IPS DF 4.7 (cell line): ENCODE measurements around the gene TCEA2.

Source experiments
- DNase-seq: peaks from one replicate; pipeline ENCODE4 v3.0.0-alpha.2; 2013; ENCODE audit warnings: low spot score; ENCODE audit errors: extremely low read depth

TCEA2 gene

DNA sequence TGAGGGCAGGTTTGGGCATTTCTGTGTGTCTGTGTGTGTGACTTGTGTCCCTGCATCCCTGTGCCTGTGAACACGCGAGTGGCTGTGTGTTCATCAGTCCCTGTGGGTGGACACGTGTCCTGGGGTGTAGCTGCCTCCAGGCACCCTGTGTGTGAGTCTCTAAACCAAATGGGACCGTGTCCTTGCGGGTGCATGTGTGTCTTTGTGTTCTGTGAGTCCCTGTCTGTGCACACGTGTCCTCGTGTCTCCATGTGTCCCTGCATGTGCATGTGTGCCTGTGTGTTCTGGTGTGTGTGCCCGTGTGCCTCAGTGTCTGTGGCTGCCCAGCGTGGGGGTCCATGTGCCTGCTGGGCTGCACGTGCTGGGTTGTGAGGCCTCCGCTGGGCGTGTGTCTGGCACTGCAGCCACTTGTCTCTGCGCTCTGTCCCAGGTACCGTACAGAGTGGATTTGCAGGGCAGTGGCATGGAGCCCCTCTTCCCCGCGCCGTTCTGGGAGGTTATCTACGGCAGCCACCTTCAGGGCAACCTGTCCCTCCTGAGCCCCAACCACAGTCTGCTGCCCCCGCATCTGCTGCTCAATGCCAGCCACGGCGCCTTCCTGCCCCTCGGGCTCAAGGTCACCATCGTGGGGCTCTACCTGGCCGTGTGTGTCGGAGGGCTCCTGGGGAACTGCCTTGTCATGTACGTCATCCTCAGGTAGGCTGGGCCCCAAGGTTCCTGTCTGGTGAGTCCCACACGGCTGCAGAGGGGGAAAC lies 29.4 kb downstream of the TCEA2 start:
- no peak for DNase-seq

DNA sequence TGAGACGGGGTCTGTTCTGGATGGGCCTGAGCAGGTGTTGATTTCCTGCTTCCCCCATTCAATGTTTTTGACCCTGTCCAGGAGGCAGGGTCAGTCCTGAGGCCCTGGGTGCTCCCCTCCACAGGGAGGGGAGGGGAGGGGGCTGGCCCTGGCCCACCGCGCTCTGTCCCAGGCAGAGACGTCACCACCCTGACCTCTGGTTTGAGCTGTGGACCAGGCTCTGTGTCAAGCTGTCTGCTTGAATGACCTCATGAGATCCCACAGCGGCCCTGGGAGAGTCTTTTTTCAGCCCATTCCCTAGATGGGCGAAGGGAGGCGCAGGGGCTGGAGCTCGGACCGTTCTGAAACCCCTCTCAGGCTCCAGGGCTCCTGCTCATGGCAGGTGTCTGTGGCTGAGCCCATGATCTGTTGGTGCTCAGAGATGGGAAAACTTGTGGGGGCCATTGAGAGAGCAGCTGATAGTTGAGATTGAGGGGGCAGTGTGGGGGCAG lies 30.1 kb downstream of the TCEA2 start:
- DNase-seq: no peak

DNA sequence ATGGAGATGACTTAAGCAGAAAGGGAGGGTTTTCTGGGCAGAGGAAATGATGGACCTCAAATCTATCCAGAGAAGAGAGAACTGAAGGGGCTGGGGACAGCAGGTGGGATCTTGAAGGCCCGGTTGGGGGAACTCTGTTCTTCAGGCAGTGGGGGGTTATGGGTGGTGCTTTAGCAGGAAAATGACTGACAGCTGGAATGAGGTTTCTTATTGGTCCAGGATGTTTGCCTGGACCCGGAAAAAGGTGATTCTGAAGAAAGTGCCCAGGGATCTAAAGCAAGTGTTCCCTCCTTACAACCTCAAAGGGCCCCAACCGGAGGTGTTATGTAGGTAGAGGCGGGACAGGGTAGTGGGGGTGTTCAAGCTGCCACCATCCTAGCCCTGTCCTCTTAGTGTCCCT lies 32.5 kb downstream of the TCEA2 start:
- DNase-seq: no peak

DNA sequence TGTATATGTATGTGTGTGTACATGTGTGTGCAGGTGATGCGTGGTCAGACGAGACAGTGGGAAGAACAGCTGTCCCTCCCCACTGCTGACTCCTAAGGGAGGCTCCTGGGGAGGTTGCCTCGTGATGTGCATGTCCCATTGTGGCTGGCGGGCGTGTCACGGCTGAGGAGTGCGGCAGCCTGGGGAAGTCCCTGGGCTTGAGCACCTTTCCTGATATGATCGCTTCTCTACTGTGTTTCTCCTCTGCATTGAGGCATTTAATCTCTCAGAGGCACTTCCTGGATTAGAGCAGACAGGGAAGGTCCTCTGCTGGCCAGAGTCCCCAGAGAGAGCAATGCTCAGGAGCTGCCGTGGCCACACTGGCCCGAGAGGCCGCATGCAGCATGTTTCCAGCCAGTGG lies 32.9 kb downstream of the TCEA2 start:
- no peak for DNase-seq

DNA sequence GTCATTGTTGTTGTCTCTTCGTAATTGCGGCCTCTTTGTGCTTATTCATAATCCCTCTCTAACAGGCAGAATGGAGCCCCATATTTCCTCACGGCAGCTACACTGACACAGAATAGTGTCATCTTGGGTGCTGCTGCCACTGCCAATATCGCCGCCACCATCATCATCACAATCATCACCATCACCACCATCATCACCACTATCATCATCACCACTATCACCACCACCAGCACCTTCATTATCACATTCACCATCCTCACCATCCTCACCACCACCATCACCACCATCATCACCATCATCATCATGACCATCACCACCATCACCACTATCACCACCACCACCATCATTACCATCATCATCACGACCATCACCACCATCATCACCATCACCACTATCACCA lies 33.5 kb downstream of the TCEA2 start:
- DNase-seq: no peak

DNA sequence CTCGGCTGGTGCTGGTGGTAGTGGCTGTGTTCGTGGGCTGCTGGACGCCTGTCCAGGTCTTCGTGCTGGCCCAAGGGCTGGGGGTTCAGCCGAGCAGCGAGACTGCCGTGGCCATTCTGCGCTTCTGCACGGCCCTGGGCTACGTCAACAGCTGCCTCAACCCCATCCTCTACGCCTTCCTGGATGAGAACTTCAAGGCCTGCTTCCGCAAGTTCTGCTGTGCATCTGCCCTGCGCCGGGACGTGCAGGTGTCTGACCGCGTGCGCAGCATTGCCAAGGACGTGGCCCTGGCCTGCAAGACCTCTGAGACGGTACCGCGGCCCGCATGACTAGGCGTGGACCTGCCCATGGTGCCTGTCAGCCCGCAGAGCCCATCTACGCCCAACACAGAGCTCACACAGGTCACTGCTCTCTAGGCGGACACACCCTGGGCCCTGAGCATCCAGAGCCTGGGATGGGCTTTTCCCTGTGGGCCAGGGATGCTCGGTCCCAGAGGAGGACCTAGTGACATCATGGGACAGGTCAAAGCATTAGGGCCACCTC lies 35.5 kb downstream of the TCEA2 start:
- DNase-seq: no peak

DNA sequence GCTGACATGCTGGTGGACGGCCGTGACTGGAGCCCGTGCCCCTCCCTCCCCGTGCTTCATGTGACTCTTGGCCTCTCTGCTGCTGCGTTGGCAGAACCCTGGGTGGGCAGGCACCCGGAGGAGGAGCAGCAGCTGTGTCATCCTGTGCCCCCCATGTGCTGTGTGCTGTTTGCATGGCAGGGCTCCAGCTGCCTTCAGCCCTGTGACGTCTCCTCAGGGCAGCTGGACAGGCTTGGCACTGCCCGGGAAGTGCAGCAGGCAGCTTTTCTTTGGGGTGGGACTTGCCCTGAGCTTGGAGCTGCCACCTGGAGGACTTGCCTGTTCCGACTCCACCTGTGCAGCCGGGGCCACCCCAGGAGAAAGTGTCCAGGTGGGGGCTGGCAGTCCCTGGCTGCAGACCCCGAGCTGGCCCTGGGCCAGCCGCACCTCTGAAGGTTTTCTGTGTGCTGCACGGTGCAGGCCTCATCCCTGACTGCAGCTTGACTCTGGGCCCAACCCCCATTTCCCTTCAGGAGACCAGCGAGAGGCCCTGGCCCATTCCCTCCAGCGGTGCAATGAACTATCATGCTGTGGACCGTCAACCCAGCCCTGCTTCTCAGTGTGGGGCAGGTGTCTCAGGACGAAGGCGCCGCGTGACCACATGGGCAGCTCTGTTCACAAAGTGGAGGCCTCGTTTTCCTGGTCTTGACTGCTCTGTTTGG lies 36.2 kb downstream of the TCEA2 start:
- DNase-seq: no peak

DNA sequence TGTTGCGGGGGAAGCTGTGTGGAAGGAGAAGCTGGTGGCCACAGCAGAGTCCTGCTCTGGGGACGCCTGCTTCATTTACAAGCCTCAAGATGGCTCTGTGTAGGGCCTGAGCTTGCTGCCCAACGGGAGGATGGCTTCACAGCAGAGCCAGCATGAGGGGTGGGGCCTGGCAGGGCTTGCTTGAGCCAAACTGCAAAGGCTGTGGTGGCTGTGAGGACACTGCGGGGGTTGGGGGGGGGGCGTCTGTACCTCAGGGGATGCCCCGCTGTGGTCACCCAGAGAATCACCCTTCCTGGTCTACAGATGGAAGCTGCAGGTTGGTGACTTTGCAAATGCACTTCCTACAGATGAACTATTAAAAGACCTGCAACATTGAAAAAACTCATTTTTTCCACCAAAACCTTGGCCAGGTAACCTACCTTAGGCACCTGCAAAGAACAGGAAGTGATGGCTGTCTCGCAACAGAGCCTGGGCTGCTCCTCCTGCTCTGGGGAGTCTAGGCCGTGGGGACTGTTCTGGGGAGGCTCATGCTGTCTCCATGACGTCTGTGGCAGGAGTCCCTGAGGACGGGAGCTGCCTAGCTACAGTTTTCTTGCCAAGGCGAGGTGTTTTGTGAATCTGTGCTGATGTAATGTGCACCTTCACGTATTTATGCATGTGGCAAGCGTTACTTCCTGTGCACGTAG lies 37.0 kb downstream of the TCEA2 start:
- DNase-seq: no peak

DNA sequence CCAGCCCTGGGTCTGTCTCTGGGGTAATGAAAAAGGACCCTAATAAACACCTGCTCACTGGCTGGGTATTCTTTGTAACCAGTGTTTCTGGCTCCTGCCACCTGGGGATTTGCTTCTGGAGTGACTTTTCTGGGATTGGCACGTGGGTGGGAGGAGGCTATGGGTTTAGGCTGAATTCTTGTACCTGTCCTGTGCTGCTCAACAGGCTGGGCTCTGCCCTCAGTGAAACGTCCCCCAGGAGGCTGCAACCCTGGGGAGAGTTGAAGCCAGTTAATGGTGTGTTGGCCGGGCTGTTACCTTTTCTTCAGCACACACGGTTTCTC lies 37.5 kb downstream of the TCEA2 start:
- no peak for DNase-seq

DNA sequence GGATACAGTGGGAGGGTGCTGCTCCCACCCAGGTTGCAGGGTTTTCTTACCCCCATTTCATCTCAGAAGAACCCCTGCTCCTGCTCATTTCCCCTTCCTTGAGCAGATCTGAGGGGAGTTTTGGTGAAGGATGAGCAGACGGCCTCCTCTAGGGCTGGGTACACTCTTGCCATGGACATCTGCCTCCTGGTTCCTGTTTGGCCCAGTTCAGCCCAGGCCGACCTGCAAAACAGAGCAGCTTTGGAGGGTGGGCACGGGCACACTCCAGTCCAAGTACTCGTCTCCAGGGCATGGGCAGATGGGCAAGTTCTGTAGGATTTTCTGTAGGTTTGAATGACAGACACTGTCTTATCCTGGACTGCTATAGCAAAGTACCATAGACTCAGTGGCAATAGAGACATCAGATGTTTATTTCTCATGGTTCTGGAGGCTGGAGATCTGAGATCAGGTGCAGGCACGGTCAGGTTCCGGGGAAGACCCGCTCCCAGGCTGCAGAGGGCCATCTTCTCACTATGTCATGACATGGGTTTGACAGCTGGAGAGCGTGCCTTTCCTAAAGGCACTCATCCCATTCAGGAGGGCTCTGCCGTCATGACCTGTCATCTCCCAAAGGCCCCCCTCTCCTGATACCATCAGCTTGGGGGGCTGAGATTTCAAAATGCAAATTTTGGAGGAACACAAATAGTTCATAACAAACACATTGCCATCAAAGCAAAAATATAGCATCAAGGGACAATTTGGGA lies 38.1 kb downstream of the TCEA2 start:
- no peak for DNase-seq

DNA sequence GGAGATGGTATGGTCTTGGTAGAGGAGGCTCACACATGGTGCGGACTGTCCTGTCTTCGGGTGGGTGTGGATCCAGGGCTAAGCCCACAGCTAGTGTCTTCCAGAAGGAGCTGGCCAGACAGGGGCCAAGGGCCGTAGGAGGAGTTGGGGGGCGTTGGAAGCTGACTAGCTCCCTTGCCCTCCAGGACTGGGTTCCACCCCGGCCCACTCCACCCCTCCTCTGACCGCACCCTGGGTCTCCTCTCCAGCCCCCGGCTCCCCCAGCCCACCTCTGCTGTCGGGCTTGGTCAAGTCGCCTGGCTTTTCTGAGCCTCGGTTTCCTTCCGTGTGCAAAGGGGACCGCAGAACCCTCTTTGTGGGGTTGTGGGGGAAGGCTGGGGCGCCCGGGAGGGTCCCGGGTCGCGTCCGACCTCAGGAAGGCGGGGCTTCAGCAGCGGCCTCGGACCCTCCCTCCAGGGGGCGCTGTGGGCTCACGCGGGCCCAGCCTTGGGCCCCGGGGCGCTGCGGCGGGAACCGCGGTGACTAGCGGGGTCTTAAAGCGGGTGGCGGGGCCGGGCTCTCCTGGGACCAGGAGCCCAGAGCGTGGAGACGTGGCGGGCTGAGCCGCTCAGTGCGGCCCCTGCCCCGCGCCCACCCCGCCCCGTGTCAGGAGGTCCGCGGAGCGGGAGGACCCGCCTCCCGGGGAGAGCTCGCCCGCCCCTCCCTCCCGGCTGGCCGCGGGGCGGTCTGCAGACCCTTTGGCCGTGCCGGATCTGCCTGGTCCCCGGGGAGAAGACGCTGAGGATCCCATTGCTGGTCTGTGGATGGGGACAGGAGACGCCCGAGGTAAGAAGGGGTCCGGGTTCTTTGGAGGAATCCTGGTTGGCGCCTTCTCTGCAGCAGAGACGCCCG lies 39.0 kb downstream of the TCEA2 start:
- no peak for DNase-seq

DNA sequence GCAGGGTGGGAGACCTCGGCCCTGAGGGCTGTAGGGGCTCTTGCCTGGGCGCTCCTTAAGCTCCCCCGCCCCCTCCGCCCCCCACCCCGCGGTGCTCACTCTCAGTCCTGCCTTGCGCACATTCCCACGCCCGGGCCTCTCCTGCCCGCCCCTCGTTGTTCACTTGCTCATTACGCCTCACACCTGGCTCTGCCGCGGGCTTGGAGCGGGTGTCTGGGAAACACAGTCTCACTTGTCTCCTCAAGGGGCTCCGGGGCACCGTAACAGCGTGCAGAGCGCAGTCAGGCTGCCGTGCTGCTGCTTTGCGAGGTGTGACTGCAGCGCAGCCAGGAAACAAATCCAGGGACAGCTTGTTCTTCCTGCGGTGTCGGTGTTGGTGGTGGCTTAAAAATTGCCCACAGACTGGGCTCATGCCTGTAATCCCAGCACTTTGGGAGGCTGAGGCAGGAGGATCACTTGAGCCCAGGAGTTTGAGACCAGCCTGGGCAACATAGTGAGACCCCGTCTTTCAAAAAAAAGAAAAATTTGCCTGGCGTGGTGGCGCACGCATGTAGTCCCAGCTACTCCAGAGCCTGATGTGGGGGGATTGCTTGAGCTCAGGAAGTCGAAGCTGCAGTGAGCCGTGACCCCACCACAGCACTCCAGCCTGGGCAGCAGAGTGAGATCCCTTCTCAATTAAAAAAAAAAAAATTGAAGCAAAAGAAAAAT lies 39.8 kb downstream of the TCEA2 start:
- DNase-seq: no peak

DNA sequence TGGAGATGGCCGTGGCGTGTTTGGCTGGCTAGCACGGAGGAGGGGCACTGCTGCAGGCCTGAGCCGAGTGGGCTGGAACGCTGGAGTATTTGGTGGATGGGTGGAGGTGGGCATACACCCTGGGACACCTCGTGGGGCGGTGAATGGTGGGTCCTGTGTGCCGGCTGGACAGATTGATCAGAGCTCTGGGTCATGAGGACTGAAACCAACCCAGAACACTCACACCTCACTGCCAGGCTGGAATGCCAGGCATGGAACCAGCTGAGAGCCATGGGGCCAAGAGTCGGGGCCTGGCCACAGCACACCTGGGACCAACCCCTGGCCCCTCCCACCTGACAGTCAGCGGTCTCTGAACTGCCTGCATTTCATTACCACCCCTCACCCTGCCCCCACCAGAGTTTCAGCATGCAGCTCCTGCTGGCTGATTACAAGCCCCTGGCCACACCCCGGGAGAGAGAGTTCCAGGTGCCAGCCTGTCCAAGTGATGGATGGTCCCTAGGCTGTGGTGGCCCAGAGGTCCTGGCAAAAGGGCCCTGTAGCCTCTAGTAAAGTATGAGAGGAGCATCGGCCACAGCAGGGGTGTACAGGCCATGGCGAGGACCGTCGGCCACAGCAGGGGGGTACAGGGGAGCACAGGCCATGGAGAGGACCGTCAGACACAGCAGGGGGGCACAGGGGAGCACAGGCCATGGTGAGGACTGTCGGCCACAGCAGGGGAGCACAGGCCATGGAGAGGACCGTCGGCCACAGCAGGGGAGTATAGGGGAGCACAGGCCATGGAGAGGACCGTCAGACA lies 41.1 kb downstream of the TCEA2 start:
- no peak for DNase-seq

DNA sequence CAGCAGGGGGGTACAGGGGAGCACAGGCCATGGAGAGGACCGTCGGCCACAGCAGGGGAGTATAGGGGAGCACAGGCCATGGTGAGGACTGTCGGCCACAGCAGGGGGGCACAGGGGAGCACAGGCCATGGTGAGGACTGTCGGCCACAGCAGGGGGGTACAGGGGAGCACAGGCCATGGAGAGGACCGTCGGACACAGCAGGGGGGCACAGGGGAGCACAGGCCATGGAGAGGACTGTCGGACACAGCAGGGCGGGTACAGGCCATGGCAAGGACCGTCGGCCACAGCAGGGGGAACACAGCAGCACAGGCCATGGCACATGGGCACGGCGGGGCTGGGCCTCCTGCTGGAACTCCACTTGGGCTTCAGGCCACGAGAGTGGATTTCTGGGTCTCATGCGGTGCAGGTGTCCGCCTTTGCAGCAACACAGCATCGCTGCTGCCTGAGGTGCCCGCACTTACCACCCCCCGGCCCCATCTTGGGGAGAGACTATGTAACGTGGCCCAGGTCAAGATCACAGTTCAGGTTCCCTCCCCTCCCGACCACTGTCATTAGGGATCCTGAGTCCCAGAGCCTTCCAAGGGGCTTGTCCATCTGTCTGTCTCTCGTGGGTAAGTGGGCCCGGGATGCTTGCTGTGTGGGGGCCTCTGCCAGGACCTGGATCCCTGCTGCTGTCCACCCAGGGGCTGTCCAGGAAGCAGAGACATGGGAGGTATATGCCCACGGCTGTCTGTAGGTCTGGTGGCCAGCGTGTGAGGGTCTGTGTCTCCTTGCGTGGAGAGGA lies 41.9 kb downstream of the TCEA2 start:
- no peak for DNase-seq

DNA sequence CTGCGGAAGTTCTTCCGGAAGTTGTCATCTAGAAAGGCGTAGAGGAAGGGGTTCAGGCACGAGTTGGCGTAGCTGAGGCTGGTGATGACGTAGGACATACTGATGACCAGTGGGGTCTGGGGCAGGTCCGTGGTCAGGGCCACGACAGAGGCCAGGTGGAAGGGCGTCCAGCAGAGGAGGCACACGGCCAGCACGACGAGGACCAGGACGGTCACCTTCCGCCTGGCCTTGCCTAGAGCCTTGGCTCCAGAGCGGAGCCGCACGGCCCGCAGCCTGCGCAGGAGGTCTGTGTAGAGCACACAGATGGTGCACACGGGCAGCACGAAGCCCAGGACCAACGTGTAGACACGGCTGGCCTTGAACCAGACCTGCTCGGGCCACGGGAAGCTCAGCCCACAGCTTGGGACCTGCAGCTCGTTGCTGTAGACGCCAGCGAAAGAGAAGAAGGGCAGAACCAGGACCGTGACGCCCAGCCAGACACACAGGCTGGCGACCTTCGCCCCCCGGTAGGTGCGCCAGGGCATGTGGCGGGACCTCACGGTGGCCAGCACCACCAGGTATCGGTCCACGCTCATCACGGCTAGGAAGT lies 42.9 kb downstream of the TCEA2 start:
- DNase-seq: no peak

DNA sequence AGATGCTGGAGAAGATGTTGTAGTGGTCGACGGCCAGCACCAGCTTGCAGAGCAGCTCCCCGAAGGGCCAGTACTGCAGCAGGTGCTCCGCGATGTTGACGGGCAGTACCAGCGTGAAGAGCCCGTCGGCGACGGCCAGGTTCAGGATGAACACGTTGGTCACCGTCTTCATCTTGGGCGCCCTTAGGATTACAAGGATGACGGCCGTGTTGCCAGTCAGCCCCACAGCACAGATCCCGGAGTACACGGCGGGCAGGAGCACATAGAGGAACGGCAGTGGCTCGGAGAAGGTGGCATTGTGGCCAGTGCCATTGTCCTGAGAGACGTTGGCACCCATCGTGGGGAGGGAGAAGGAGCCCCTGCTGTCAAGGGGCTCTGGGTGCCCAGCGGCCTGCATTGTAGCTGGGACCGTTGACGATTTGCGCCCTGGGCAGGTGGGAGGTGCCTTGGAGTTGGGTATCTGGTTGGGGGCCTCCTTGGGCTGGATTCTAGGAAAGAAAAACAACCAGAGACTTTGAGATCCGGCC lies 43.5 kb downstream of the TCEA2 start:
- no peak for DNase-seq

DNA sequence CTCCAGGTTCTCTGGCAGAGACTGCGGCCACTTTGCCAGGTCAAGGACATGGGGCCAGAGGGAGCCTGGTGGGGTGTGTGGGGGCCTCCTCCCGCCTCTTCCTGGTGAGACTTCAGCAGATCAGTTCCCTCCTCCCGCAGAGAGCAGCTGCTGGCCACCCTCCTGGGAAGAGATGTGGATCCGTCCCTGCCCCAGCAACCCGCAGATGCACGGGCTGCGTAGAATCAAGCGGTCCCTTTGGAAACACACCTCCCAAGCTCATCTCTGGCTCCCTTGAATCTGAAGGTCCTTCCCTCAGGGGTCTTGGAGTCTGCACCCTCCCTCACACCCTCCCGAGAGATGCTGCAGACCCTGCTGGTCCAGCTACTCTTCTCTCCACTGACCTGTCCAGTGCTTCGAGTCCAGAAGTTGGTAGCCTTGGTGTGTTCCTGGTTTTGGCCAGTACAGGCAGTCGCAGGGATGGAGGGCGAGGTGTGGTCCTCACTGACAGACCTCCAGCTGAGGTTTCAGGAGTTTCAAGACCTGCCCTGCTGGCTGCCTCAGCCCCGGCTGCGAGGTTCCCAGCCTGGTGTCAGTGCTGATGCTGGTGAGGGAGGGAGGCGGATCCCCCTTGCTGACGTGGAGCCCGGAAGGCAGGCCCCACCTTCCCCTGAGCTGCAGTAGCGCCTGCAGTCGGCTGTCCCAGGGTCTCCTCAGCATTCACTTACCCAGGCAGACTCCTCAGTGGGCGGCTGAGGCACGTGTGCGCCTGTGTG lies 44.2 kb downstream of the TCEA2 start, which contains the start of gene NPBWR2:
NPBWR2 (minus strand) TSS at position 585 of the 755 bp plus-strand sequence. CDS start 734 bp downstream, outside the sequence.
- DNase-seq: no peak
